Natural killer cell (primary cell): ENCODE results near the gene WTAP. TPM values are rescaled to one million over a fixed set of nuclear protein-coding genes. Genes with fewer than 3 reads are reported as not detected.
A peak's percentile ranks its signal among the peaks of the same experiment; 100 is the strongest.

Experiments
- ATAC-seq, 3 donors: fragments of 150-1000 bp in 2 of 3; fragments of 200-7000 bp in 1 of 3; cut with Tn5 transposase; 1 replicate in 1 of 3; 2 replicates in 2 of 3; pipeline ENCODE4 v1.10.0; 2021; ENCODE audit warnings: mild to moderate bottlenecking in 2 of 3, moderate library complexity in 2 of 3
- DNase-seq, 2 donors: peaks; one replicate each; pipeline versions ENCODE4 v3.0.0 to v3.0.0-alpha.2; 2013 to 2021; ENCODE audit warnings: mixed read lengths in 1 of 2
- H3K27ac ChIP-seq: one replicate; pipeline ENCODE4 v1.5.1; 2013; ENCODE audit warnings: mild to moderate bottlenecking, low read length
- H3K27me3 ChIP-seq: one replicate; pipeline ENCODE4 v1.6.1; 2013; ENCODE audit warnings: low read length; ENCODE audit not compliant: control insufficient read depth, insufficient read depth
- H3K36me3 ChIP-seq: one replicate; pipeline ENCODE4 v1.6.1; 2013; ENCODE audit warnings: low read length; ENCODE audit not compliant: control insufficient read depth, insufficient read depth
- H3K4me1 ChIP-seq: one replicate; pipeline ENCODE4 v1.6.1; 2013; ENCODE audit warnings: low read length; ENCODE audit not compliant: control insufficient read depth, insufficient read depth
- H3K4me3 ChIP-seq: one replicate; pipeline ENCODE4 v1.5.1; 2013; ENCODE audit warnings: low read length
- H3K9me3 ChIP-seq: one replicate; pipeline ENCODE4 v1.6.1; 2013; ENCODE audit warnings: low read length; ENCODE audit not compliant: control insufficient read depth, insufficient read depth
- H3K27ac Mint-ChIP-seq, 2 donors: one replicate each; pipeline ENCODE4 v1.8.0; 2022; ENCODE audit warnings: mild to moderate bottlenecking in 2 of 2, mixed read lengths in 2 of 2, moderate library complexity in 1 of 2
- H3K27me3 Mint-ChIP-seq, 2 donors: one replicate each; pipeline ENCODE4 v1.8.0; 2022; ENCODE audit warnings: low read depth in 2 of 2, mixed read lengths in 2 of 2
- H3K36me3 Mint-ChIP-seq: one replicate; pipeline ENCODE4 v1.8.0; 2022; ENCODE audit warnings: mixed read lengths
- H3K4me1 Mint-ChIP-seq, 2 donors: one replicate each; pipeline ENCODE4 v1.8.0; 2022; ENCODE audit warnings: mixed read lengths in 2 of 2
- H3K4me3 Mint-ChIP-seq: one replicate; pipeline ENCODE4 v1.8.0; 2022; ENCODE audit warnings: mild to moderate bottlenecking, moderate library complexity, mixed read lengths
- H3K9me3 Mint-ChIP-seq, 2 donors: one replicate each; pipeline ENCODE4 v1.8.0; 2022; ENCODE audit warnings: mixed read lengths in 2 of 2
- WGBS: methylation state at CpG from one replicate; pipeline ENCODE4 v1.1.7; 2013; ENCODE audit warnings: missing lambda C conversion rate; ENCODE audit not compliant: insufficient coverage; 5-methylcytosine and 5-hydroxymethylcytosine counted together
- intact Hi-C: fragments of 100-400 bp; cut with micrococcal nuclease; formaldehyde crosslinking; loops from one replicate; pipeline ENCODE4 v1.14.2; 2022
- total RNA-seq, 4 donors: library from RNA; stranded (reverse); fragments of 120-200 nt in 1 of 4; gene quantifications; one replicate each; pipeline versions ENCODE4 v1.2.3 to v1.2.4, GENCODE V29; 2013 to 2022
- TF ChIP-seq, protein P1 (sequence below): fragments of 200-600 bp; IDR thresholded peaks from one replicate; pipeline ENCODE4 v1.8.0; 2022; ENCODE audit warnings: antibody characterized with exemption

The WTAP gene
- total RNA-seq, 3 donors from 2014 or later (not counting 1 experiment from before 2014, with no cell fraction given) = 141 to 167 (median 164) TPM

DNA sequence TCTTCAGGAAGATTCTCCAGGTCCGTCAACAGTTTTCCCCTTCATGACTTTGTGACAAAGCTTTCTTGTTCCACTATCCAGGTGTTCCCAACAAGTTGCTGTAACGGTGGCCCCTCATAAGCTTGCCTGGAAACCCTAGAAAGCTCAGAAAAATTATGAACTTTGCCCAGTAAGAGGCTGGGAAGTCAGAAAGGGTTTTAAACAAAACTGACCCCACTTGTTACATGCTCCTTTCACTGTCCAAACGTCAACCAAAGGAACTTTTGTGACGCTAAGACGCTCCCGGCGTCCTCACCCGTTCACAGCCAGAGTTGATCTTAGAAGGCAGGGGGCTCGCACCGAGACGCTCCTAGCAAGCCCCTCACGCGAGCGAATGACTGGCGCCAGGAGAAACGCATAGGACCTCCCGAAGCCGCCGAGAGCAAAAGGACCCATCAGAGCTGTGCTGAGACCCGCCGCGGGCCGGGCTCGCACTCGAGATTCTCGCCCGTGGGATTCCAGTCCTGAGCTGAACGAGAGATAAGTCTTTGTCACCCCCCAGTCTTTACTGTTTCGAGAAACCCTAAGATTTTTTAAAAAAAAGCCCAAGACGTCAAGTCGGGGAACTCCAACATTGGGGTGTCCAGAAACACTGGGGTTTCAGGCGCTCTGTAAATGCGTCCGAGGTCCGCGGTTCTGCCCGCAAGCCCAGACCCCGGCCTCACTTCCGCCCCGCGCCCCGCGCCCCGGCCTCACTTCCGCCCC is 34.0 kb downstream of the WTAP start:
- peak overlapping the region; percentile 64 to 99 for H3K27ac Mint-ChIP-seq
- peaks cover 14% of the 10 kb centered on the region for H3K4me1 ChIP-seq
- H3K4me1 Mint-ChIP-seq = peaks cover 30 to 31% of the 10 kb centered on the region in 2 donors
- intact Hi-C loops = loop anchor here (1.0 kb wide), 1 partner anchor 34 kb away; the partner anchor contains the start of gene WTAP
- H3K9me3 Mint-ChIP-seq = no peaks in the 10 kb centered on the region
- peak overlapping the region; percentile 94 for H3K4me3 Mint-ChIP-seq
- 6% methylated on average over 45 of the region's 45 CpGs for WGBS
- H3K4me3 ChIP-seq = peak overlapping the region; percentile 98
- DNase-seq (no peak), ATAC-seq (no peak)
- H3K27me3 Mint-ChIP-seq = no peaks in the 10 kb centered on the region
- no peaks in the 10 kb centered on the region for H3K9me3 ChIP-seq
- H3K36me3 Mint-ChIP-seq = no peaks in the 10 kb centered on the region
- peak overlapping the region; percentile 81 for H3K27ac ChIP-seq
- peaks cover 26% of the 10 kb centered on the region for H3K36me3 ChIP-seq
- TF ChIP-seq, protein P1, sequence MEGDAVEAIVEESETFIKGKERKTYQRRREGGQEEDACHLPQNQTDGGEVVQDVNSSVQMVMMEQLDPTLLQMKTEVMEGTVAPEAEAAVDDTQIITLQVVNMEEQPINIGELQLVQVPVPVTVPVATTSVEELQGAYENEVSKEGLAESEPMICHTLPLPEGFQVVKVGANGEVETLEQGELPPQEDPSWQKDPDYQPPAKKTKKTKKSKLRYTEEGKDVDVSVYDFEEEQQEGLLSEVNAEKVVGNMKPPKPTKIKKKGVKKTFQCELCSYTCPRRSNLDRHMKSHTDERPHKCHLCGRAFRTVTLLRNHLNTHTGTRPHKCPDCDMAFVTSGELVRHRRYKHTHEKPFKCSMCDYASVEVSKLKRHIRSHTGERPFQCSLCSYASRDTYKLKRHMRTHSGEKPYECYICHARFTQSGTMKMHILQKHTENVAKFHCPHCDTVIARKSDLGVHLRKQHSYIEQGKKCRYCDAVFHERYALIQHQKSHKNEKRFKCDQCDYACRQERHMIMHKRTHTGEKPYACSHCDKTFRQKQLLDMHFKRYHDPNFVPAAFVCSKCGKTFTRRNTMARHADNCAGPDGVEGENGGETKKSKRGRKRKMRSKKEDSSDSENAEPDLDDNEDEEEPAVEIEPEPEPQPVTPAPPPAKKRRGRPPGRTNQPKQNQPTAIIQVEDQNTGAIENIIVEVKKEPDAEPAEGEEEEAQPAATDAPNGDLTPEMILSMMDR = no peak
- H3K27me3 ChIP-seq = no peaks in the 10 kb centered on the region

DNA sequence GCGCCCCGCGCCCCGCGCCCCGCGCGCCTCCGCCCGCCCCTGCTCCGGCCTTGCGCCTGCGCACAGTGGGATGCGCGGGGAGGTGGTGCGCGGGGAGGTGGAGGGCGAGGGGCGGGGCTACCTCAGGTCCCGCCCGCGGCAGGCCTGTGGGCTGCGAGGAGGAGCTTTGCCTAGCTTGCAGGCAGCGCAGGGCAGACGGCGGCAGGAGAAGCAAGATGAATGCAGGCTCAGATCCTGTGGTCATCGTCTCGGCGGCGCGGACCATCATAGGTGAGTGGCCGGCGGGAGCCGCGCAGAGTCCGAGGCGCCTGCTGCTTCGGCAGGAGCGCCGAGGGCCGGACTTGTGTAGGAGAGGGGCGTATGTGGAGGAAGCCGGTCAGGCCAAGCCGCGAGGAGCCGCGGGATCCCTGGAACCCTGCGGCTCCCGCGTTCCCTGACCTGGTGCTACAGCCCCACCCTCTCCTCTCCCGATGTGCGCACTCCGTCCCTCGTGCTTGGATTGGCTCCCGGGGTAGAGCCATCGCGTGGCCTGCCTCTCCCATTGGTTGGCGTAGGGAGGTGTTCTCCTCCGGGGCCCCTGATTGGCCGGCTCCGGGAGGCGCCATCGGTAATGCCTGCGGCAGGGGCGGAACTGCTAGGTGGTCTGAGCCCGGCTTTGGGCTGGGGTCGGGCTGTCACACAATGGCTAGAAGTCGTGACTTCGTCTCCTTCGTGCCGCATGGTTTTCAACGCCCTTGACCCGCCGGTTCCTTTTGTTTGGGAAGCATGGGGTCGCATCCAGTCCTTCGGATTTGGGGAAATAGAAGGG is 34.8 kb downstream of the WTAP start, which contains the start of gene ACAT2:
Gene ACAT2, plus strand, starts transcription at position 173 of the 808 bp plus-strand sequence. Its CDS starts 43 bp downstream, at position 216.
- peaks cover 14% of the 10 kb centered on the region for H3K4me1 ChIP-seq
- Mint-ChIP-seq H3K9me3 (no peaks in the 10 kb centered on the region), H3K4me1 (peaks cover 30 to 31% of the 10 kb centered on the region in 2 donors), H3K36me3 (no peaks in the 10 kb centered on the region), H3K4me3 (peak within 1 kb of the TSS; percentile 94), H3K27ac (peak within 1 kb of the TSS; percentile 64 to 99), H3K27me3 (no peaks in the 10 kb centered on the region)
- peak within 1 kb of the TSS; percentile 98 for H3K4me3 ChIP-seq
- peak within 1 kb of the TSS; percentile 98 for H3K27ac ChIP-seq
- H3K9me3 ChIP-seq = no peaks in the 10 kb centered on the region
- TF ChIP-seq, protein P1 = no peak
- WGBS = under 1% methylated on average over 76 of the region's 76 CpGs
- peak; percentile 89 to 97 for DNase-seq
- H3K27me3 ChIP-seq = no peaks in the 10 kb centered on the region
- H3K36me3 ChIP-seq = peaks cover 24% of the 10 kb centered on the region
- intact Hi-C loops = loop anchor here (1.0 kb wide), 3 partner anchors 27 to 71 kb away; partner anchors contain the start of genes TCP1 and WTAP
- peak; percentile 83 to 93 (median 84) for ATAC-seq

DNA sequence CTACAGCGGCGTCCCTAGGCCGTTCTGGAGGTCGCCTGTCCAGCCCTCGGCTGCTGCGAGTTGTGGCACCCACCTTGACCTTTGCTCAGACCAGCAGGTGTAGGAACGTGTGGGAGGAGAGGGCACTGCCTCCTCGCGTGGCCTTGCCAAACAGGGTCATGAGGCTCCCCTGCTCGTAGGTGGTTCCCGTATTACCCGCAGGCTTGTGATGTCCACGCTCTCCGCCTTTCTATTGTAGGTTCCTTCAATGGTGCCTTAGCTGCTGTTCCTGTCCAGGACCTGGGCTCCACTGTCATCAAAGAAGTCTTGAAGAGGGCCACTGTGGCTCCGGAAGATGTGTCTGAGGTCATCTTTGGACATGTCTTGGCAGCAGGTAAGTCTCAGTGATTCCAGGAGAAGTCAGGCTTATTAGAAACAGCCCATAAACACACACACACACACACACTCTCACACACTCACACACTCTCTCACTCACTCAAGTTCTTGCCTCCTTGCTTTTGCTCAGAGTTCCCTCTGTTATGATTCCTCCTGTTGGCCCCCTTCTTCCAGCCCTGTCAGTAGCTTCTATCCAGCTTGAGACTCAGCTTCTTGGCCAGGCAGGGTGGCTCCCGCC is 35.5 kb downstream of the WTAP start:
- WGBS = 17% methylated on average over 16 of the region's 16 CpGs
- peak; percentile 22 to 45 (median 32) for ATAC-seq
- Histone ChIP-seq H3K4me3 (peak overlapping the region; percentile 98), H3K36me3 (peaks cover 26% of the 10 kb centered on the region), H3K27ac (peak overlapping the region; percentile 98), H3K9me3 (no peaks in the 10 kb centered on the region), H3K27me3 (no peaks in the 10 kb centered on the region), H3K4me1 (peaks cover 14% of the 10 kb centered on the region)
- TF ChIP-seq, protein P1 = no peak
- peak overlapping the region; percentile 64 to 99 for H3K27ac Mint-ChIP-seq
- peak overlapping the region; percentile 94 for H3K4me3 Mint-ChIP-seq
- intact Hi-C loops = loop anchor here (1.0 kb wide), 2 partner anchors 27 to 71 kb away; partner anchors contain the start of gene TCP1
- no peaks in the 10 kb centered on the region for H3K27me3 Mint-ChIP-seq
- DNase-seq = peak; percentile 45 to 71
- no peaks in the 10 kb centered on the region for H3K9me3 Mint-ChIP-seq
- peaks cover 30 to 31% of the 10 kb centered on the region in 2 donors for H3K4me1 Mint-ChIP-seq
- peaks cover under 1% of the 10 kb centered on the region for H3K36me3 Mint-ChIP-seq
